ENCODE data around the gene TLE3.

DNA sequence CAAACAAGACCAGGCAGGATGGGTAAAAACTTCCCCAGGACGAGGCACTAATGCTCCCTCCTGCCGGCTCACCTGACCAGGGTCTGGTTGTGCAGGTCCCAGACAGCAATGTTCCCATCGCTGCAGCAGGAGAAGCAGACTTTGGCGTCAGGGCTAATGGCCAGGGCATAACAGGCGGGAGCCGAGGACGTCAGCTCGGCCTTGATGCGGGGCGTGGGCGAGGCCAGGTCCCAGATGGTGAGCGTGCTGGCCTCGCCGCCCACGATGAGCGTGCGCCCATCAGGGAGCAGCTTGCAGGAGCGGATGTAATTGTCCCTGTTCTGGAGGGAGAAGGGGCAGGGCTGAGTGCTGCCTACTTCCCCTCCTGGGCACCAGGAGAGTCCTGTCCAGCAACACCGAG is 43.4 kb downstream of the TLE3 start:
- TF ChIP-seq POLR2A (IDR thresholded peaks at IDR 0.05; ENCODE audit: low read length) (no peak), GATA1 (IDR thresholded peaks at IDR 0.05; ENCODE audit: low read depth, low read length) (no peak)
